Activated naive CD4-positive, alpha-beta T cell treated with anti-CD3 and anti-CD28 coated beads, Interleukin-2, amount 50 U/mL, for 24 hours (primary cell): ENCODE measurements around the gene PAQR5.

Source experiments
- H3K27ac Mint-ChIP-seq: one replicate; pipeline ENCODE4 v1.8.0; 2021; ENCODE audit warnings: mild to moderate bottlenecking, mixed read lengths
- H3K27me3 Mint-ChIP-seq: one replicate; pipeline ENCODE4 v1.8.0; 2021; ENCODE audit warnings: mixed read lengths
- H3K36me3 Mint-ChIP-seq: one replicate; pipeline ENCODE4 v1.8.0; 2021; ENCODE audit warnings: mixed read lengths
- H3K4me1 Mint-ChIP-seq: one replicate; pipeline ENCODE4 v1.8.0; 2021; ENCODE audit warnings: mixed read lengths
- H3K4me3 Mint-ChIP-seq: one replicate; pipeline ENCODE4 v1.8.0; 2021; ENCODE audit warnings: mild to moderate bottlenecking, mixed read lengths
- H3K9me3 Mint-ChIP-seq: one replicate; pipeline ENCODE4 v1.8.0; 2021; ENCODE audit warnings: mixed read lengths

PAQR5 gene

DNA sequence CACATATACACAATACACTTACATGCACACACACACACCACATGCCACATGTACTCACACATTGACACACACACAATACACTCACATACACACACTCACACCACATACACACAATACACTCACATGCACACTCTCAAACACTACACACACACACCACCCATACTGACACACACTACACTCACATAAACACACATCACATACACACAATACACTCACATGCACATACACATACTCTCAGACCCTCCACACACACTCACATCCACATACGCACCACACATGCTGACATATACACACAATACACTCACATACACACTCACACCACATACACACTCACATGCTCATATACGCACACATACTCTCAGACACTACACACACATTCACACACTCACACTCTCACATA is 87.1 kb downstream of the PAQR5 start:
- no peaks in the 10 kb centered on the region for H3K27me3 Mint-ChIP-seq
- no peaks in the 10 kb centered on the region for H3K9me3 Mint-ChIP-seq
- H3K36me3 Mint-ChIP-seq: no peaks in the 10 kb centered on the region
- no peaks in the 10 kb centered on the region for H3K4me1 Mint-ChIP-seq
- no peak overlapping the region for H3K27ac Mint-ChIP-seq
- no peak overlapping the region for H3K4me3 Mint-ChIP-seq

- Mint-ChIP-seq H3K4me3 (no peak overlapping the region), H3K36me3 (no peaks in the 10 kb centered on the region)
These were observed 87.6 kb downstream of the PAQR5 start for GRCh38 chr15:69386284-69386683.

GRCh38 chr15:69388260-69388705 is 89.6 kb downstream of the PAQR5 start:
- Mint-ChIP-seq H3K27ac (no peak overlapping the region), H3K4me1 (no peaks in the 10 kb centered on the region), H3K27me3 (no peaks in the 10 kb centered on the region), H3K36me3 (no peaks in the 10 kb centered on the region), H3K9me3 (no peaks in the 10 kb centered on the region), H3K4me3 (no peak overlapping the region)

More at GRCh38 chr15:69386284-69386683, 87.6 kb downstream of the PAQR5 start:
- Mint-ChIP-seq H3K27ac (no peak overlapping the region), H3K27me3 (no peaks in the 10 kb centered on the region), H3K9me3 (no peaks in the 10 kb centered on the region), H3K4me1 (no peaks in the 10 kb centered on the region)

DNA sequence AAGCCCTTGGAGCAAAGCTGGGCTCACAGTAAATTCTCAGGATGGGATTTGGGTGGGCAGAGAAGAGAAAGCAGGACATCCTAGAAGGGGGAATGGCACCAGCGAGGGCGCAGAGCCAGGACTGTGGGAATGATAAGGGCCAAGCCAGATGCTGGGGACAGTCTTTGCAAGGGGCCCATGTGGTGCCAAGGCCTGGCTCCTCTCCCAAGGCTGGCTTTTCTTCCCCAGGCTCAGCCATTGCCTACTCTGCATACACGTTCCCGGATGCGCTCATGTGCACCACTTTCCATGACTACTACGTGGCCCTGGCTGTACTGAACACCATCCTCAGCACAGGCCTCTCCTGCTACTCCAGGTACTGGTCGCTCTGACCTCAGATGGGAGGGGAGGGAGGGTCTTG is 90.7 kb downstream of the PAQR5 start:
- H3K36me3 Mint-ChIP-seq: no peaks in the 10 kb centered on the region

DNA sequence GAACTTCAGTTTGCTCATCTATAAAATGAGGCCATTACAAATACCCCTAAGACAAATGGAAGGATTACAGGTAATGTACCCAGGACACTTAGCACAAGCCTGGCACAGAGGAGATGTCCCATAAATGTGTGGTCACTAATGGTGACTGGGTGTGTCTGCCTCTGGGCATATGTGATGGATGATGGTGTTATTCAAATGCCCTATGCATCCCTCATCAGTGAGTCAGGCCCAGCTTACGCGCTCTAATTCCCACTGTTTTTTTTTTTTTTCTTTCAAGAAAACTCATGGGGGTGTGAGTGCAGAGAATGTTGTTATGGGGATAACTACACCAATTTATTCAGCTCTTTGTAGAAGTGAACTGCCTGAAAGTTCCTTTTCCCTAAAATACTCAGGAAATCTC is 91.9 kb downstream of the PAQR5 start:
- H3K9me3 Mint-ChIP-seq: no peaks in the 10 kb centered on the region
- H3K4me1 Mint-ChIP-seq: peaks cover 7% of the 10 kb centered on the region
- no peaks in the 10 kb centered on the region for H3K36me3 Mint-ChIP-seq
- H3K27ac Mint-ChIP-seq: no peak overlapping the region
- no peaks in the 10 kb centered on the region for H3K27me3 Mint-ChIP-seq
- no peak overlapping the region for H3K4me3 Mint-ChIP-seq

More for the DNA sequence above, 90.7 kb downstream of the PAQR5 start:
- no peak overlapping the region for H3K4me3 Mint-ChIP-seq
- no peaks in the 10 kb centered on the region for H3K27me3 Mint-ChIP-seq
- H3K9me3 Mint-ChIP-seq: no peaks in the 10 kb centered on the region
- H3K27ac Mint-ChIP-seq: no peak overlapping the region
- peaks cover 2% of the 10 kb centered on the region for H3K4me1 Mint-ChIP-seq

GRCh38 chr15:69391046-69391757 is 92.5 kb downstream of the PAQR5 start:
- H3K27me3 Mint-ChIP-seq: no peaks in the 10 kb centered on the region
- H3K36me3 Mint-ChIP-seq: no peaks in the 10 kb centered on the region
- no peaks in the 10 kb centered on the region for H3K9me3 Mint-ChIP-seq
- no peak overlapping the region for H3K27ac Mint-ChIP-seq
- peaks cover 7% of the 10 kb centered on the region for H3K4me1 Mint-ChIP-seq
- H3K4me3 Mint-ChIP-seq: no peak overlapping the region

- Mint-ChIP-seq H3K27ac (no peak overlapping the region), H3K4me3 (no peak overlapping the region), H3K27me3 (no peaks in the 10 kb centered on the region), H3K9me3 (no peaks in the 10 kb centered on the region), H3K4me1 (peaks cover 7% of the 10 kb centered on the region), H3K36me3 (no peaks in the 10 kb centered on the region)
These were observed 93.6 kb downstream of the PAQR5 start for GRCh38 chr15:69392352-69392751.

- H3K27me3 Mint-ChIP-seq: no peaks in the 10 kb centered on the region
- no peak overlapping the region for H3K27ac Mint-ChIP-seq
- H3K36me3 Mint-ChIP-seq: no peaks in the 10 kb centered on the region
- H3K4me3 Mint-ChIP-seq: no peak overlapping the region
- peaks cover 7% of the 10 kb centered on the region for H3K4me1 Mint-ChIP-seq
- no peaks in the 10 kb centered on the region for H3K9me3 Mint-ChIP-seq
These were observed 95.2 kb downstream of the PAQR5 start for GRCh38 chr15:69393831-69394491.

DNA sequence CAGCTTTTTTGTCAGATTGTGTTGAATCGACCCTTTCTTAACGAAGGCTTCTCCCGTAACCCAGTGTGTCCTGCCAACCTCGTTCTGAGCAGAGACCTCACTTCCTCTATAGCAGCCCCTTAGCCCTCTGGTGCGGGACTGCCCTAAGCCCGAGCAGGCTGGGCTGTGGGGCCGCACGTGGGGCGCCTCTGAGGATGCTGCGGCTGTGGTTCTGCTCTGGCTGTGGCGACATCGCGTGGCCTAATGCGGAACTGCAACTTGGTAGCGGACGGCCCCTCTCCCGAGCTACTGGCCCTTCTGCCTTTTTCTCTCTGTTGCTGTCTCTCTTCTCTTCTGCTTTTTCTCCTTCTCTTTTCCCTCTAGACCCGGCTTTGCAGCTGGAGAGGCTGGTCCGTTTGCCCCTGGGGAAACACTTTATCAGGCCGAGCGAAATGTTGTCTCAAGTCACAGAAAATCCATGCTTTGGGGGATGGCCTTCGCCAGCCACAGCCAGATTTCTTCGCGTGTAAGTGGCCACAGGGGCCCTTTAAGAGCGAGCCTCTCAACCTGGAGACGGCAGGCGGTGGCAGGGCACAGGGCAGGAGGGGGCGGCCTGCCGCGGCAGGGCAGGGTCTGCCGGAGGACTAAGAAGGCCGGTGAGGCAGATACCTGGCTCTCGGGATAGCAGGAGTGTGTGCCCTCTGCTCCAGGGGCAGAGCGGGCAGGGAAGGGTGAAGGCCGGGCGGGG is 96.0 kb downstream of the PAQR5 start:
- Mint-ChIP-seq H3K36me3 (no peaks in the 10 kb centered on the region), H3K4me3 (no peak overlapping the region), H3K4me1 (peaks cover 7% of the 10 kb centered on the region), H3K27me3 (no peaks in the 10 kb centered on the region), H3K9me3 (no peaks in the 10 kb centered on the region), H3K27ac (no peak overlapping the region)

- Mint-ChIP-seq H3K4me3 (no peak overlapping the region), H3K36me3 (no peaks in the 10 kb centered on the region), H3K27me3 (no peaks in the 10 kb centered on the region), H3K9me3 (no peaks in the 10 kb centered on the region), H3K4me1 (peaks cover 7% of the 10 kb centered on the region), H3K27ac (no peak overlapping the region)
These were observed 96.7 kb downstream of the PAQR5 start for GRCh38 chr15:69395460-69395859.

- no peaks in the 10 kb centered on the region for H3K27me3 Mint-ChIP-seq
- H3K36me3 Mint-ChIP-seq: no peaks in the 10 kb centered on the region
- no peak overlapping the region for H3K27ac Mint-ChIP-seq
- H3K4me1 Mint-ChIP-seq: peaks cover 12% of the 10 kb centered on the region
- H3K4me3 Mint-ChIP-seq: no peak overlapping the region
- no peaks in the 10 kb centered on the region for H3K9me3 Mint-ChIP-seq
These were observed 97.3 kb downstream of the PAQR5 start for GRCh38 chr15:69395991-69396390.

GRCh38 chr15:69398491-69398891 is 99.8 kb downstream of the PAQR5 start:
- no peaks in the 10 kb centered on the region for H3K36me3 Mint-ChIP-seq
- H3K27me3 Mint-ChIP-seq: peaks cover 3% of the 10 kb centered on the region
- H3K4me1 Mint-ChIP-seq: peaks cover 15% of the 10 kb centered on the region
- no peak overlapping the region for H3K4me3 Mint-ChIP-seq
- no peaks in the 10 kb centered on the region for H3K9me3 Mint-ChIP-seq
- no peak overlapping the region for H3K27ac Mint-ChIP-seq

- Mint-ChIP-seq H3K27ac (peak overlapping the region; percentile 23), H3K9me3 (no peaks in the 10 kb centered on the region), H3K36me3 (no peaks in the 10 kb centered on the region), H3K27me3 (peaks cover 4% of the 10 kb centered on the region), H3K4me3 (no peak overlapping the region), H3K4me1 (peaks cover 8% of the 10 kb centered on the region)
These were observed 102.1 kb downstream of the PAQR5 start for GRCh38 chr15:69400850-69401249.

DNA sequence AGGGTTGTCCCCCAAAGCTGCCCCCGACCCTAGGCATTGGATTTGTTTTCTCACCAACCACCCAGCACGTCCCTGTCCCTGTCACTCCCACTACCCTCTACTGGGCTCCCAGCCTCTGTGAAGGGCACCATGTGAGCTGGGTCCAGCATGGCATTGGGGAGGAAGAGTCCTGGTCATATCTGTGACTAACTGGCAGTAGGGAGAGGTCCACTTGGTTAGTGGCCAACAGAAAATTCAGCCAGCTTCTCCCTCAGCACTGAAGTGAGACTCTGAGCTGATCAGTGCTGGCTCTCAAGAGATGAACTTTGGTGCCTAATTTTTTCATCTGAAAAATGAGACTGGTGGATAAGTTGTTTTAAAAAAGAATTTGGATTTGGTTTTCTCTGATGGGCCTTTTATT is 104.1 kb downstream of the PAQR5 start:
- Mint-ChIP-seq H3K4me3 (no peak overlapping the region), H3K4me1 (peaks cover 8% of the 10 kb centered on the region), H3K27ac (no peak overlapping the region), H3K36me3 (no peaks in the 10 kb centered on the region), H3K9me3 (no peaks in the 10 kb centered on the region), H3K27me3 (peaks cover 4% of the 10 kb centered on the region)

DNA sequence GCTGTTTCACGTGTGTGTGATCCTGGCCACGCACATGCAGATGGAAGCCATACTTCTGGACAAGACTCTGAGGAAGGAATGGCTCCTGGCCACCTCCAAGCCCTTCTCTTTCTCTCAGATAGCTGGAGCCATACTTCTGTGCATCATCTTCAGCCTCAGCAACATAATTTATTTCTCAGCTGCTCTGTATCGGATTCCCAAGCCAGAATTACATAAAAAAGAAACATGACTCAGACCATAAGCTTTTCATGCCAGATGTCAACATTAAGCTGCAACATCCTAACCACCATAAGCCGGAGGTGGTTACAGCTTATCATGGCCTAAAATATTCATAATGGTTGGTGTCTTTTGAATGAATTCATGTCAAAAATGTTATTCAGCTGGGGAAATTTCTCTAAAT is 104.9 kb downstream of the PAQR5 start:
- Mint-ChIP-seq H3K4me3 (no peak overlapping the region), H3K27me3 (peaks cover 4% of the 10 kb centered on the region), H3K4me1 (peaks cover 8% of the 10 kb centered on the region), H3K36me3 (no peaks in the 10 kb centered on the region), H3K27ac (no peak overlapping the region), H3K9me3 (no peaks in the 10 kb centered on the region)

DNA sequence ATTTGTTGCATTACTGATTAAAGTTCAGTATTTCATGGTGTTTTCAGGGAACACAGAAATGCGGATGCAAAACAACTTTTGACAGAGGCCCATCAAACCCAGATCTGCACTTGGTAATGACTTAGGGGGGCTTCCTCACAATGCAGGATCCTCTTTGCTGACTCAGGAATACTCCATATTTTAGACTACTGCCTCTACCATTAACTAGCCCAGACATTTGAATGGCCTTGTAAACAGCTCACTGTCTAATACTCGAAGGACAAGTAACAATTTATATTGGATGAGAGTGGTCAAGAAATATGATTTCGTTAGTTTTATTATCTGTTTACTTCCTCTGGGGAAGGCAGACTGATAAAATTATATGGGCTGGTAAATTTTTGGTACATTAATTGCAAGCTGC is 106.4 kb downstream of the PAQR5 start:
- peaks cover 4% of the 10 kb centered on the region for H3K27me3 Mint-ChIP-seq
- H3K36me3 Mint-ChIP-seq: no peaks in the 10 kb centered on the region
- no peaks in the 10 kb centered on the region for H3K9me3 Mint-ChIP-seq
- no peak overlapping the region for H3K4me3 Mint-ChIP-seq
- peaks cover 8% of the 10 kb centered on the region for H3K4me1 Mint-ChIP-seq
- H3K27ac Mint-ChIP-seq: no peak overlapping the region
